H1 (cell line): Measurements from ENCODE around the gene RANBP17. TPM values are rescaled to one million over a fixed set of nuclear protein-coding genes. Genes with fewer than 3 reads are reported as not detected.

Experiments
- CTCF ChIA-PET: fragments of 300-600 bp; sonication (Branson Sonifier 250); formaldehyde crosslinking; loops from one replicate; lab custom pipeline; 2021; ENCODE audit not compliant: partially characterized antibody; lab: Charles Lee
- POLR2A ChIA-PET: fragments of 300-600 bp; sonication (Branson Sonifier 250); formaldehyde crosslinking; loops from one replicate; lab custom pipeline; 2021; ENCODE audit warnings: inconsistent platforms; ENCODE audit not compliant: partially characterized antibody; lab: Charles Lee
- DNase-seq, 2 experiments: peaks; one replicate each; pipeline versions ENCODE4 v3.0.0 to v3.0.0-alpha.2; 2010 to 2022; ENCODE audit warnings: low spot score in 2 of 2, low read depth in 1 of 2, mixed read lengths in 1 of 2
- FAIRE-seq: peaks from 2 replicates; lab custom pipeline; 2011; peaks lifted over from hg19 to GRCh38; lab: Jason Lieb, UNC
- H2AFZ ChIP-seq: 2 replicates; pipeline ENCODE4 v1.8.1; 2012; ENCODE audit warnings: low read length, inconsistent platforms
- H2AK5ac ChIP-seq: 2 replicates; pipeline ENCODE4 v1.6.1; 2013; ENCODE audit warnings: low read depth, low read length
- H2BK120ac ChIP-seq: replicated peaks from 2 replicates; pipeline ENCODE3; 2013; ENCODE audit warnings: low read depth, low read length, inconsistent platforms
- H2BK12ac ChIP-seq: 2 replicates; pipeline ENCODE4 v1.6.1; 2013; ENCODE audit warnings: low read depth, low read length
- H2BK15ac ChIP-seq: 2 replicates; pipeline ENCODE4 v1.6.1; 2013; ENCODE audit warnings: low read length
- H2BK20ac ChIP-seq: 2 replicates; pipeline ENCODE4 v1.6.1; 2013; ENCODE audit warnings: low read length
- H2BK5ac ChIP-seq: 2 replicates; pipeline ENCODE4 v1.6.1; 2013; ENCODE audit warnings: low read depth, low read length
- H3K14ac ChIP-seq: 2 replicates; pipeline ENCODE4 v1.6.1; 2013; ENCODE audit warnings: inconsistent platforms; ENCODE audit not compliant: insufficient read length
- H3K18ac ChIP-seq: 2 replicates; pipeline ENCODE4 v1.6.1; 2013; ENCODE audit warnings: low read length; ENCODE audit errors: extremely low read depth
- H3K23ac ChIP-seq: 2 replicates; pipeline ENCODE4 v1.6.1; 2013; ENCODE audit warnings: inconsistent platforms; ENCODE audit not compliant: insufficient read length
- H3K23me2 ChIP-seq: 2 replicates; pipeline ENCODE4 v1.6.1; 2013; ENCODE audit warnings: low read depth, low read length
- H3K27ac ChIP-seq: 2 replicates; pipeline ENCODE4 v1.6.1; 2011; ENCODE audit warnings: low read depth, low read length, inconsistent platforms
- H3K27me3 ChIP-seq, 4 experiments: replicated peaks in 1 of 4; 1 replicate in 1 of 4; 2 replicates in 3 of 4; pipeline versions ENCODE4 v1.6.1 to v1.8.1; 2011 to 2013; ENCODE audit warnings: low read length in 3 of 4, mild to moderate bottlenecking in 3 of 4, inconsistent platforms in 2 of 4, mixed read lengths in 2 of 4, moderate library complexity in 1 of 4; ENCODE audit not compliant: control insufficient read depth in 3 of 4, insufficient read depth in 3 of 4; ENCODE audit errors: extremely low read depth in 1 of 4
- H3K36me3 ChIP-seq, 4 experiments: 2 replicates each; pipeline versions ENCODE4 v1.6.1 to v1.8.1; 2011 to 2013; ENCODE audit warnings: mild to moderate bottlenecking in 4 of 4, low read length in 3 of 4, moderate library complexity in 2 of 4, control low read depth in 1 of 4, inconsistent platforms in 1 of 4; ENCODE audit not compliant: insufficient read depth in 4 of 4, control insufficient read depth in 2 of 4
- H3K4ac ChIP-seq: replicated peaks from 2 replicates; pipeline ENCODE3; 2013; ENCODE audit warnings: low read length, low read depth, mixed read lengths, inconsistent platforms; ENCODE audit not compliant: insufficient read length
- H3K4me1 ChIP-seq, 4 experiments: replicated peaks in 1 of 4; 1 replicate in 1 of 4; 2 replicates in 3 of 4; pipeline versions ENCODE4 v1.6.1 to v1.8.1; 2011 to 2013; ENCODE audit warnings: low read length in 3 of 4, inconsistent platforms in 2 of 4, mixed read lengths in 1 of 4; ENCODE audit not compliant: insufficient read depth in 4 of 4, control insufficient read depth in 3 of 4
- H3K4me2 ChIP-seq, 2 experiments: 2 replicates each; pipeline versions ENCODE4 v1.6.1 to v1.8.1; 2011 to 2013; ENCODE audit warnings: low read depth in 2 of 2, low read length in 2 of 2, control low read depth in 1 of 2, inconsistent platforms in 1 of 2, mild to moderate bottlenecking in 1 of 2; ENCODE audit not compliant: insufficient read depth in 1 of 2
- H3K4me3 ChIP-seq, 4 experiments: fragments of 200-600, 300-600 bp in 1 of 4; sonication (generic), shearing (Covaris generic), sonication (Bioruptor Twin) in 1 of 4; 2 replicates each; pipeline versions ENCODE4 v1.5.1 to v1.8.1; 2011 to 2016; ENCODE audit warnings: low read length in 4 of 4, low read depth in 3 of 4, control low read depth in 2 of 4, inconsistent platforms in 2 of 4, mild to moderate bottlenecking in 2 of 4, mixed read lengths in 1 of 4, moderate library complexity in 1 of 4; ENCODE audit not compliant: insufficient read depth in 2 of 4; ENCODE audit errors: extremely low read depth in 1 of 4
- H3K56ac ChIP-seq: replicated peaks from 2 replicates; pipeline ENCODE3; 2013; ENCODE audit warnings: low read depth, mild to moderate bottlenecking, mixed read lengths, low read length, inconsistent platforms; ENCODE audit not compliant: insufficient read length
- H3K79me1 ChIP-seq: 2 replicates; pipeline ENCODE4 v1.6.1; 2013; ENCODE audit warnings: low read depth, low read length, control low read depth
- H3K79me2 ChIP-seq, 2 experiments: 2 replicates each; pipeline versions ENCODE4 v1.6.1 to v1.8.1; 2012 to 2013; ENCODE audit warnings: low read length in 2 of 2, mild to moderate bottlenecking in 2 of 2, inconsistent platforms in 1 of 2; ENCODE audit not compliant: insufficient read depth in 2 of 2, control insufficient read depth in 1 of 2
- H3K9ac ChIP-seq, 4 experiments: replicated peaks in 1 of 4; 1 replicate in 1 of 4; 2 replicates in 3 of 4; pipeline versions ENCODE4 v1.6.1 to v1.8.1; 2011 to 2013; ENCODE audit warnings: low read depth in 3 of 4, low read length in 3 of 4, control low read depth in 2 of 4, mild to moderate bottlenecking in 2 of 4, moderate library complexity in 2 of 4, inconsistent platforms in 1 of 4; ENCODE audit errors: extremely low read depth in 1 of 4
- H3K9me3 ChIP-seq, 2 experiments: 2 replicates each; pipeline versions ENCODE4 v1.6.1 to v1.8.1; 2012 to 2013; ENCODE audit warnings: mild to moderate bottlenecking in 2 of 2, moderate library complexity in 2 of 2, control low read depth in 1 of 2, inconsistent platforms in 1 of 2, low read depth in 1 of 2, low read length in 1 of 2, mixed read lengths in 1 of 2; ENCODE audit not compliant: insufficient read depth in 2 of 2
- H4K20me1 ChIP-seq, 2 experiments: replicated peaks in 1 of 2; 2 replicates each; pipeline versions ENCODE3 to v1.8.1; 2011 to 2013; ENCODE audit warnings: inconsistent platforms in 2 of 2, low read length in 2 of 2, mild to moderate bottlenecking in 1 of 2; ENCODE audit not compliant: insufficient read depth in 2 of 2, control insufficient read depth in 1 of 2
- H4K5ac ChIP-seq: 2 replicates; pipeline ENCODE4 v1.6.1; 2013; ENCODE audit warnings: low read length, low read depth, mixed read lengths, inconsistent platforms; ENCODE audit not compliant: insufficient read length
- H4K8ac ChIP-seq: 2 replicates; pipeline ENCODE4 v1.8.0; 2013; ENCODE audit warnings: mild to moderate bottlenecking, moderate library complexity, low read length, inconsistent platforms; ENCODE audit not compliant: insufficient read depth; ENCODE audit errors: extremely low read depth
- H4K91ac ChIP-seq: replicated peaks from 2 replicates; pipeline ENCODE3; 2013; ENCODE audit warnings: low read length, mixed read lengths, inconsistent platforms; ENCODE audit not compliant: insufficient read length
- CREB1 ChIP-seq: IDR thresholded peaks from 2 replicates; pipeline ENCODE4 v1.6.1; 2012; ENCODE audit warnings: inconsistent platforms
- SIRT6 ChIP-seq: IDR thresholded peaks from one replicate; pipeline ENCODE4 v1.7.1; 2012; ENCODE audit warnings: low read length, inconsistent platforms
- WGBS, 2 experiments: shearing (Covaris generic) in 1 of 2; methylation state at CpG; one replicate each; pipeline versions ENCODE4 v1.1.6 to v1.1.7; 2013 to 2015; ENCODE audit warnings: low lambda C conversion rate in 2 of 2, mixed read lengths in 2 of 2, inconsistent platforms in 1 of 2, low coverage in 1 of 2, missing lambda C conversion rate in 1 of 2; ENCODE audit not compliant: insufficient replicate concordance in 2 of 2, insufficient coverage in 1 of 2, insufficient read length in 1 of 2; ENCODE audit errors: extremely low coverage in 1 of 2, missing lambda C conversion rate in 1 of 2; 5-methylcytosine and 5-hydroxymethylcytosine counted together
- polyA plus RNA-seq, 7 experiments: library from polyadenylated mRNA; depleted of rRNA in 3 of 7; stranded (reverse) in 5 of 7; unstranded in 2 of 7; fragments of >200 nt in 5 of 7; fragments of 200-250 nt in 2 of 7; gene quantifications; 1 replicate in 5 of 7; 2 replicates in 1 of 7; 4 replicates in 1 of 7; pipeline versions ENCODE4 v1.2.1 to v1.2.3, GENCODE V29; 2011 to 2013; ENCODE audit warnings: missing spikeins in 2 of 7, mixed read lengths in 2 of 7
- total RNA-seq: library from RNA; stranded (reverse); fragmentation: NEBNext Ultra II Directional; extraction: Animal tissue kit (Norgen Biotek cat#: 25700); gene quantifications from 2 replicates; pipeline ENCODE4 v1.2.1, GENCODE V29; 2021

RANBP17 gene
- total and polyA plus RNA-seq, 2 of the 8 experiments (the other 6 are each of a cell fraction or from before 2014, with no cell fraction given): 8.6 to 21.3 TPM

- Histone ChIP-seq H3K27me3 (no peaks in the 10 kb centered on the region), H3K79me2 (no peaks in the 10 kb centered on the region)
- TF ChIP-seq SIRT6 (no peak), CREB1 (no peak)
These were observed 51.8 kb downstream of the RANBP17 start for GRCh38 chr5:170913573-170913972.

More at GRCh38 chr5:170913573-170913972, 51.8 kb downstream of the RANBP17 start:
- H2BK120ac ChIP-seq: no peak overlapping the region
- H3K4me2 ChIP-seq: no peak overlapping the region
- H3K56ac ChIP-seq: no peak overlapping the region
- H3K9ac ChIP-seq: no peak overlapping the region
- H2BK15ac ChIP-seq: no peak overlapping the region
- no peak overlapping the region for H3K4me3 ChIP-seq
- no peaks in the 10 kb centered on the region for H4K20me1 ChIP-seq
- H4K91ac ChIP-seq: no peak overlapping the region
- H3K23me2 ChIP-seq: no peaks in the 10 kb centered on the region
- ChIA-PET POLR2A (interaction anchor here (0.8 kb wide), 1 partner anchor 316 kb away, joined by 4 read pairs; no protein-coding TSS in a partner anchor), CTCF (interaction anchor here (0.6 to 1.3 kb wide), 2 partner anchors 63 to 168 kb away, joined by 3 to 4 read pairs; no protein-coding TSS in a partner anchor)
- H3K14ac ChIP-seq: no peak overlapping the region
- no peaks in the 10 kb centered on the region for H3K4me1 ChIP-seq
- no peak overlapping the region for H3K23ac ChIP-seq
- no peak for FAIRE-seq
- H2AFZ ChIP-seq: no peak overlapping the region
- no peak overlapping the region for H2BK5ac ChIP-seq
- no peak overlapping the region for H3K4ac ChIP-seq
- no peak for DNase-seq
- 94% methylated on average over 3 of the region's 3 CpGs; no CpG with 5 or more reads in 1 of the 2 experiments for WGBS, 2 experiments
- no peak overlapping the region for H2BK12ac ChIP-seq
- H2AK5ac ChIP-seq: no peak overlapping the region
- H2BK20ac ChIP-seq: no peak overlapping the region
- no peaks in the 10 kb centered on the region for H3K79me1 ChIP-seq
- H3K9me3 ChIP-seq: no peaks in the 10 kb centered on the region
- peaks cover 0 to 7% (median 0%) of the 10 kb centered on the region in 4 experiments; a peak in 2 of 8 replicates for H3K36me3 ChIP-seq
- H3K27ac ChIP-seq: no peak overlapping the region
- no peak overlapping the region for H4K8ac ChIP-seq
- H4K5ac ChIP-seq: no peak overlapping the region
- H3K18ac ChIP-seq: no peak overlapping the region
